HCT116 (cell line): Measurements from ENCODE around the gene SNX15. TPM values are rescaled to one million over a fixed set of nuclear protein-coding genes. Genes with fewer than 3 reads are reported as not detected.

ENCODE experiments used
- ATAC-seq: fragments of 200-7000 bp; cut with Tn5 transposase; 2 replicates; pipeline ENCODE4 v1.9.1; 2020; ENCODE audit warnings: mild to moderate bottlenecking, moderate library complexity
- BruUV-seq: library from RNA; stranded (reverse); fragments of 400-500 nt; replicated peaks from 2 replicates; lab custom pipeline; 2021; lab: Mats Ljungman, UMichigan
- CTCF ChIA-PET: fragments of 300-600 bp; sonication (Branson Sonifier 250); formaldehyde crosslinking; loops from one replicate; lab custom pipeline; 2021; ENCODE audit warnings: antibody characterized with exemption; lab: Charles Lee
- POLR2A ChIA-PET: fragments of 300-600, 350-600 bp; sonication (Branson Sonifier 250); formaldehyde crosslinking; loops from one replicate; lab custom pipeline; 2021; ENCODE audit warnings: antibody characterized with exemption; lab: Charles Lee
- RAD21 ChIA-PET, 2 experiments: fragments of 300-600 bp; sonication (Branson Sonifier 250); formaldehyde crosslinking; loops; one replicate each; lab custom pipeline; 2023; ENCODE audit warnings: low total read pairs in 2 of 2; ENCODE audit not compliant: uncharacterized antibody in 2 of 2, unreplicated experiment in 2 of 2, low non-redundant PET in 1 of 2; lab: Charles Lee
- DNase-seq: peaks from one replicate; pipeline ENCODE4 v3.0.0-alpha.2; 2010; ENCODE audit warnings: low read depth, low spot score
- H2AFZ ChIP-seq: fragments of 200-600 bp; shearing (Covaris generic), sonication (generic); 2 replicates; pipeline ENCODE4 v1.6.1; 2017; ENCODE audit warnings: low read depth, mixed run types, mixed read lengths, antibody characterized with exemption, low read length; ENCODE audit not compliant: poor library complexity, severe bottlenecking
- H3K27ac ChIP-seq: 2 replicates; pipeline ENCODE4 v1.5.1; 2012; ENCODE audit warnings: low read depth, low read length
- H3K27me3 ChIP-seq: fragments of 200-600 bp; sonication (generic); 2 replicates; pipeline ENCODE4 v1.6.1; 2016; ENCODE audit warnings: mixed run types, low read length, mixed read lengths; ENCODE audit not compliant: insufficient read depth
- H3K36me3 ChIP-seq, 2 experiments: fragments of 200-500 bp in 1 of 2; fragments of 200-600 bp in 1 of 2; sonication (Bioruptor generic) in 1 of 2; sonication (generic) in 1 of 2; 2 replicates each; pipeline versions ENCODE4 v1.5.1 to v1.6.1; 2014 to 2016; ENCODE audit warnings: low read length in 2 of 2, inconsistent platforms in 1 of 2, mixed read lengths in 1 of 2, mixed run types in 1 of 2; ENCODE audit not compliant: insufficient read depth in 2 of 2, control insufficient read depth in 1 of 2
- H3K4me1 ChIP-seq, 2 experiments: fragments of 200-600 bp in 1 of 2; sonication (generic) in 1 of 2; 2 replicates each; pipeline versions ENCODE4 v1.5.1 to v1.6.1; 2012 to 2017; ENCODE audit warnings: low read length in 2 of 2, inconsistent platforms in 1 of 2, mild to moderate bottlenecking in 1 of 2, mixed read lengths in 1 of 2, mixed run types in 1 of 2, moderate library complexity in 1 of 2; ENCODE audit not compliant: insufficient read depth in 2 of 2, control insufficient read depth in 1 of 2
- H3K4me2 ChIP-seq: fragments of 200-600 bp; sonication (generic); 2 replicates; pipeline ENCODE4 v1.6.1; 2017; ENCODE audit warnings: mixed run types, low read length, mixed read lengths
- H3K4me3 ChIP-seq, 2 experiments: fragments of 200-600 bp in 1 of 2; sonication (generic) in 1 of 2; replicated peaks in 1 of 2; 2 replicates each; pipeline ENCODE4 v1.5.1; 2011 to 2016; ENCODE audit warnings: low read length in 2 of 2, control low read depth in 1 of 2, low read depth in 1 of 2, mild to moderate bottlenecking in 1 of 2, mixed read lengths in 1 of 2, mixed run types in 1 of 2
- H3K79me2 ChIP-seq: fragments of 200-600 bp; sonication (generic); 2 replicates; pipeline ENCODE4 v1.6.1; 2017; ENCODE audit warnings: mild to moderate bottlenecking, mixed run types, low read length, moderate library complexity, mixed read lengths; ENCODE audit not compliant: insufficient read depth
- H3K9ac ChIP-seq: fragments of 200-600 bp; sonication (generic); 2 replicates; pipeline ENCODE4 v1.6.1; 2016; ENCODE audit warnings: low read length, mixed read lengths
- H3K9me2 ChIP-seq: fragments of 200-600 bp; sonication (generic), shearing (Covaris generic); 2 replicates; pipeline ENCODE4 v1.6.1; 2017; ENCODE audit warnings: mixed run types, mild to moderate bottlenecking, moderate library complexity; ENCODE audit not compliant: insufficient read depth
- H3K9me3 ChIP-seq, 2 experiments: fragments of 200-500 bp in 1 of 2; fragments of 200-600 bp in 1 of 2; sonication (Bioruptor generic) in 1 of 2; sonication (generic) in 1 of 2; 2 replicates each; pipeline ENCODE4 v1.6.1; 2014 to 2017; ENCODE audit warnings: low read length in 2 of 2, mixed read lengths in 2 of 2, inconsistent platforms in 1 of 2, low read depth in 1 of 2, mild to moderate bottlenecking in 1 of 2, mixed run types in 1 of 2, moderate library complexity in 1 of 2; ENCODE audit not compliant: control insufficient read depth in 1 of 2, insufficient read depth in 1 of 2
- H4K20me1 ChIP-seq: fragments of 200-600 bp; sonication (generic), shearing (Covaris generic); 2 replicates; pipeline ENCODE4 v1.6.1; 2017; ENCODE audit warnings: mixed run types, mild to moderate bottlenecking, moderate library complexity; ENCODE audit not compliant: insufficient read depth
- CBX3 ChIP-seq: IDR thresholded peaks from 2 replicates; pipeline ENCODE4 v1.6.1; 2012; ENCODE audit warnings: low read depth
- EGR1 ChIP-seq: IDR thresholded peaks from 2 replicates; pipeline ENCODE4 v1.6.1; 2012; ENCODE audit warnings: low read depth
- EZH2 ChIP-seq: fragments of 200-600 bp; sonication (generic); IDR thresholded peaks from 2 replicates; pipeline ENCODE4 v1.6.1; 2017; ENCODE audit warnings: antibody characterized with exemption, mixed run types
- EZH2phosphoT487 ChIP-seq: fragments of 200-600 bp; IDR thresholded peaks from 2 replicates; pipeline ENCODE4 v1.6.1; 2018; ENCODE audit warnings: antibody characterized with exemption, borderline replicate concordance
- RAD21 ChIP-seq: IDR thresholded peaks from 2 replicates; pipeline ENCODE4 v1.6.1; 2012; ENCODE audit warnings: low read depth, mild to moderate bottlenecking
- SIN3A ChIP-seq: IDR thresholded peaks from 2 replicates; pipeline ENCODE4 v1.6.1; 2012; ENCODE audit warnings: low read depth
- TCF7L2 ChIP-seq: IDR thresholded peaks from 2 replicates; pipeline ENCODE4 v1.7.0; 2011; ENCODE audit warnings: borderline replicate concordance, inconsistent platforms; ENCODE audit not compliant: insufficient read depth, insufficient read length; ENCODE audit errors: extremely low read depth
- intact Hi-C: fragments of 100-400 bp; cut with micrococcal nuclease; formaldehyde crosslinking; loops from 2 replicates; pipeline ENCODE4 v1.10.0; 2022
- total RNA-seq: library from RNA; stranded (reverse); gene quantifications from one replicate; pipeline ENCODE4 v1.2.1, GENCODE V29; 2021; ENCODE audit not compliant: unreplicated experiment
- TF ChIP-seq, protein P1 (sequence below): IDR thresholded peaks from 2 replicates; pipeline ENCODE4 v1.6.1; 2012
- TF ChIP-seq, protein P2 (sequence below): IDR thresholded peaks from 2 replicates; pipeline ENCODE4 v1.6.1; 2012

The SNX15 gene
- total RNA-seq, 1 experiment from 2014 or later: 16.8 TPM

DNA sequence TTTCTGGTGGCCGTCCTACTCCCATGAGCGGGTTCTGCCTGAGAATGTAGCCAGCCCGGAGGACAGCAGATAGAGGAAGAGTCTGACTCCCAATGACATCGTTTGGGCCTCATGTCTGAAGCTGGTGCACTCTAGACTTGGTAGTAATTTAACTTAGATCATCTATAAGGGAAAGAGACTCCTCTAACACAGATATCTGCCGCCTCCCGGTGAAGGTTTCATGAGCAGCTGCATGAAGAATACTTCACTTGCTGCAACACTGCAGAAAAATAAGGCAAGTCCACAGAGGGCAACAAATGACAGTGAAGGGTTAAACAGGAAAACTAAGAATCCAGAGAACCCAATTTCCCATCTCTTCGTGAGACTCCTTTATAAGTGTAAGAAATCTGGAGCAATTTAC lies 19.2 kb upstream of the SNX15 start:
- peak overlapping the region; percentile 65 for H3K4me2 ChIP-seq
- no peaks in the 10 kb centered on the region for H3K36me3 ChIP-seq
- peak overlapping the region; percentile 51 for H3K9ac ChIP-seq
- BruUV-seq: no TSS peak
- ChIA-PET CTCF (no interaction called here), RAD21 (no interaction called here), POLR2A (interaction anchor here (1.2 kb wide), 1 partner anchor 84 kb away, joined by 4 read pairs; the partner anchor contains the start of gene PPP2R5B)
- intact Hi-C loops: no loop called here
- no peak for ATAC-seq
- no peaks in the 10 kb centered on the region for H4K20me1 ChIP-seq
- no peak overlapping the region for H3K4me3 ChIP-seq
- H3K4me1 ChIP-seq: peaks cover 12 to 30% of the 10 kb centered on the region in 2 experiments
- no peaks in the 10 kb centered on the region for H3K27me3 ChIP-seq
- H3K9me2 ChIP-seq: no peaks in the 10 kb centered on the region
- TF ChIP-seq RAD21 (peak; percentile 38; the same call in 1 of the 2 replicates), CBX3 (no peak)
- H3K79me2 ChIP-seq: no peaks in the 10 kb centered on the region
- H2AFZ ChIP-seq: no peak overlapping the region
- H3K9me3 ChIP-seq: no peaks in the 10 kb centered on the region
- H3K27ac ChIP-seq: peak overlapping the region; percentile 56
- DNase-seq: no peak

DNA sequence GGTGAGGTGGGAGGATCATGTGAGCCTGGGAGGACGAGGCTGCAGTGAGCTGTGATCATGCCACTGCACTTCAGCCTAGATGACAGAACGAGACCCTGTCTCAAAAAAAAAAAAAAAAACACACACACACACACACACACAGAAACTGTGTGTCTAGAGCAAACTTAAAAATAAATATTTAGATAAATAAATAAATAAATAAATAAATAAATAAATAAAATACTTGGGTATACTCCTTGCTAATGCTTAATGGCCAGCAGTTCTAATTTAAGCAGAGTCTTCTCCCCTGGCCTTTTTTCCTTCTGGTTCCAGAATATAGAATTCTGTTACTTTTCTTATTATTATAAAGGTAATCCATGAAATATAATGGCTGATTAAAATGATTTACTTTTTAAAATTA lies 18.4 kb upstream of the SNX15 start:
- CTCF ChIA-PET: interaction anchor here (0.9 kb wide), 1 partner anchor 160 kb away, joined by 3 read pairs; no protein-coding TSS in a partner anchor
- no peak overlapping the region for H3K9ac ChIP-seq
- no peaks in the 10 kb centered on the region for H3K9me2 ChIP-seq
- no TSS peak for BruUV-seq
- H3K4me3 ChIP-seq: no peak overlapping the region
- ATAC-seq (no peak), DNase-seq (no peak)
- H3K9me3 ChIP-seq: no peaks in the 10 kb centered on the region
- POLR2A ChIA-PET: no interaction called here
- H3K36me3 ChIP-seq: no peaks in the 10 kb centered on the region
- intact Hi-C loops: no loop called here
- no peak overlapping the region for H2AFZ ChIP-seq
- TF ChIP-seq SIN3A: no peak
- no peak for TF ChIP-seq EZH2phosphoT487
- TF ChIP-seq CBX3: no peak
- no peak for TF ChIP-seq EGR1
- TF ChIP-seq, protein P1, sequence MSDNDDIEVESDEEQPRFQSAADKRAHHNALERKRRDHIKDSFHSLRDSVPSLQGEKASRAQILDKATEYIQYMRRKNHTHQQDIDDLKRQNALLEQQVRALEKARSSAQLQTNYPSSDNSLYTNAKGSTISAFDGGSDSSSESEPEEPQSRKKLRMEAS: no peak
- TF ChIP-seq, protein P2, sequence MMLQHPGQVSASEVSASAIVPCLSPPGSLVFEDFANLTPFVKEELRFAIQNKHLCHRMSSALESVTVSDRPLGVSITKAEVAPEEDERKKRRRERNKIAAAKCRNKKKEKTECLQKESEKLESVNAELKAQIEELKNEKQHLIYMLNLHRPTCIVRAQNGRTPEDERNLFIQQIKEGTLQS: no peak
- TF ChIP-seq EZH2: no peak
- TF ChIP-seq RAD21: no peak
- TF ChIP-seq TCF7L2: no peak
- no peak overlapping the region for H3K27ac ChIP-seq
- H3K27me3 ChIP-seq: no peaks in the 10 kb centered on the region
- peaks cover 15 to 39% of the 10 kb centered on the region in 2 experiments for H3K4me1 ChIP-seq
- H3K4me2 ChIP-seq: no peak overlapping the region
- no peaks in the 10 kb centered on the region for H3K79me2 ChIP-seq
- H4K20me1 ChIP-seq: no peaks in the 10 kb centered on the region
- RAD21 ChIA-PET: no interaction called here
